ENCODE data around the gene CDON. TPM values are rescaled to one million over a fixed set of nuclear protein-coding genes. Genes with fewer than 3 reads are reported as not detected.

Gene CDON
- total RNA-seq, 6 donors from 2014 or later = 4.0 to 24.2 (median 13.5) TPM

- DNase-seq (no peak), ATAC-seq (ENCODE audit: low FRiP score in 2 of 2) (no peak)
- TF ChIP-seq EP300 (IDR thresholded peaks at IDR 0.05) = no peak
- H3K4me3 ChIP-seq = no peak overlapping the region
- H3K27ac ChIP-seq = no peak overlapping the region
- no peaks in the 10 kb centered on the region for H3K4me1 ChIP-seq
- WGBS, 2 donors = 81 to 91% methylated on average over 8 of the region's 8 CpGs
- no peaks in the 10 kb centered on the region for H3K27me3 ChIP-seq
- H3K9me3 ChIP-seq = no peaks in the 10 kb centered on the region
- no peaks in the 10 kb centered on the region for H3K36me3 ChIP-seq
Measured at GRCh38 chr11:125923633-125924032, 139.0 kb downstream of the CDON start.

DNA sequence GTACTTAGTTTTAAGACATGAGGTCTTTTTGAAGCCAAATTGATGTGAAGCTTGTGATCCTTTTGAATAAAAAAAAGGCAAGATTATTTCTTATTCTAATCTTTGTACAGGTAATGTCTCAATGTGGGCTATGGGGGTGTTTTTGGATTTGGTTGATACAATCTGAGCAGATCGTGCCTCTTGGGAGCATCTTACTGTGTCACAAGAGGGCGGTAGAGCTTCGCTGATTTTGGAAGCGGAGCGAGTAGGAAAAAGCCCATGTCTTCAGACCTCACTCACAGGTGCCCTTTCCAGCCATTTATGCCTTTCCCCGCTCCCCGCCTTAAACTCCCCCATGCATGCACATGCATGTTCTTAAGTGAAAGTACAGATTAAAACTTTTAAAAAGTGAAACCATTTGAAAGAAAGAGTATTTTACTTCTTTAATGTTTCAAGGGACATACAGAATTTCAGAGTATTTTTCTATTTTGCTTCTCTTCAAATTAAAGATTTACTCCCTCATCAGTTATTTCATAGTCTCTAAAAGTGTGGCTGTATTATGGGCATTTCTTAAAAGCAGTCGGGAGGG, 139.6 kb downstream of the CDON start:
- DNase-seq (peak in 1 of 2 donors; percentile 60), ATAC-seq (ENCODE audit: low FRiP score in 2 of 2) (peak in 1 of 2 donors; percentile 80)
- no peak overlapping the region for H3K4me3 ChIP-seq
- WGBS, 2 donors = 7 to 8% methylated on average over 8 of the region's 8 CpGs
- H3K27me3 ChIP-seq = no peaks in the 10 kb centered on the region
- peak; percentile 39 to 72 (median 50) for TF ChIP-seq CTCF (IDR thresholded peaks at IDR 0.05)
- TF ChIP-seq POLR2A (IDR thresholded peaks at IDR 0.05) = no peak
- H3K27ac ChIP-seq = no peak overlapping the region
- no peaks in the 10 kb centered on the region for H3K4me1 ChIP-seq
- H3K36me3 ChIP-seq = no peaks in the 10 kb centered on the region
- H3K9me3 ChIP-seq = no peaks in the 10 kb centered on the region

- TF ChIP-seq CTCF (IDR thresholded peaks at IDR 0.05) (no peak), POLR2AphosphoS5 (IDR thresholded peaks at IDR 0.05) (no peak), EP300 (IDR thresholded peaks at IDR 0.05) (no peak), POLR2A (IDR thresholded peaks at IDR 0.05) (no peak)
- no peak for ATAC-seq (ENCODE audit: low FRiP score in 2 of 2)
- 79 to 80% methylated on average over 3 of the region's 3 CpGs for WGBS, 2 donors
- Histone ChIP-seq H3K36me3 (no peaks in the 10 kb centered on the region), H3K27me3 (no peaks in the 10 kb centered on the region), H3K9me3 (no peaks in the 10 kb centered on the region), H3K4me1 (no peaks in the 10 kb centered on the region), H3K4me3 (no peak overlapping the region), H3K27ac (no peak overlapping the region)
- no peak for DNase-seq
Measured at GRCh38 chr11:125922156-125922555, 140.5 kb downstream of the CDON start.

DNA sequence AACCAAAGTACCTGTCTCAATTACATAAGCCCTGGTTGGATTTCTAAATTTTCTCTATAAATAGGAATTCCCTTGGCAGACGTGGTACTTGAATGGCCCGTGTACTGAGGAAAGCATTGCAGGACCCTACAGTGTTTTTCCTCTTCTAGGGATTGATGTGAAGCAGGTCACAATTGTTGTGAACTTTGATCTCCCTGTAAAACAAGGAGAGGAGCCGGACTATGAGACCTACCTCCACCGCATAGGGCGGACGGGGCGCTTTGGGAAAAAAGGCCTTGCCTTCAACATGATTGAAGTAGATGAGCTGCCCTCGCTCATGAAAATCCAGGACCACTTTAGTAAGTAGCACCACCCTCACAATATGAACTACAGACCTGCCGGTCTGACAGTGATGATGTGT, 141.6 kb downstream of the CDON start:
- Histone ChIP-seq H3K4me3 (no peak overlapping the region), H3K9me3 (no peaks in the 10 kb centered on the region), H3K4me1 (no peaks in the 10 kb centered on the region), H3K27me3 (no peaks in the 10 kb centered on the region), H3K36me3 (no peaks in the 10 kb centered on the region), H3K27ac (no peak overlapping the region)
- DNase-seq (no peak), ATAC-seq (ENCODE audit: low FRiP score in 2 of 2) (no peak)
- TF ChIP-seq POLR2AphosphoS5 (IDR thresholded peaks at IDR 0.05) (no peak), CTCF (IDR thresholded peaks at IDR 0.05) (no peak), EP300 (IDR thresholded peaks at IDR 0.05) (no peak), POLR2A (IDR thresholded peaks at IDR 0.05) (no peak)
- 85% methylated on average over 9 of the region's 9 CpGs for WGBS, 2 donors

DNA sequence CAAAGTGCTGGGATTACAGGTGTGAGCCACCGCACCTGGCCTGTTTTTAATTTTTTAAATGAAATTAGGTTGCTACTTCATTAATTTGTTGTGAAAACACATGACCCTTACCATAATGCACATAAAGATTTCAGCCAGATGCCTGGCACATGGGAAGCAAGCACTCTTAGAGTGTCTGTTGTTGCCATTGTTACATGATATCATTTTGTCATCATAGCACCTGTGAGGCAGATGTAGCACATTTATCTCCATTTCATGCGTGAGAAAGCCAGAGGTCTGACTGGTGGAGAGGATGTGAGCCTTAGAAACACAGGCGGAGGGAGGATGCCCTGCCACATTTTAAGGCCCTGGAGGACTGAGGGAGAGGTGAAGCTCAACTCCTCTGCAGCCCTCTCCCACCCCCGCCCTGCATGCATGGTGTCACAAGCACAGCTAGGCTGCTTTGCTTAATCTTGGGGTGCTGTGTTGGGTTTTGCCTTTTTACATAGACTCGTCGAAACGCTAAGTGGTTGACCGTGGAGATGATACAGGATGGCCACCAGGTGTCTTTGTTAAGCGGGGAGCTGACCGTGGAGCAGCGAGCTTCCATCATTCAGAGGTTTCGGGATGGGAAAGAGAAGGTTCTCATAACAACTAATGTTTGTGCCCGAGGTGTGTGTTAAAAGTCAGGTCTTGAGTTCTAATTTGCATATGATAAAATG, 144.4 kb downstream of the CDON start:
- TF ChIP-seq CTCF (IDR thresholded peaks at IDR 0.05) (no peak), EP300 (IDR thresholded peaks at IDR 0.05) (no peak), POLR2AphosphoS5 (IDR thresholded peaks at IDR 0.05) (no peak), POLR2A (IDR thresholded peaks at IDR 0.05) (no peak)
- DNase-seq (no peak), ATAC-seq (ENCODE audit: low FRiP score in 2 of 2) (no peak)
- no peak overlapping the region for H3K4me3 ChIP-seq
- no peak overlapping the region for H3K27ac ChIP-seq
- H3K27me3 ChIP-seq = no peaks in the 10 kb centered on the region
- H3K4me1 ChIP-seq = no peaks in the 10 kb centered on the region
- no peaks in the 10 kb centered on the region for H3K36me3 ChIP-seq
- 76 to 89% methylated on average over 12 to 13 of the region's 13 CpGs for WGBS, 2 donors
- H3K9me3 ChIP-seq = no peaks in the 10 kb centered on the region
